ENCODE data around the gene IKZF1.

IKZF1 gene

DNA sequence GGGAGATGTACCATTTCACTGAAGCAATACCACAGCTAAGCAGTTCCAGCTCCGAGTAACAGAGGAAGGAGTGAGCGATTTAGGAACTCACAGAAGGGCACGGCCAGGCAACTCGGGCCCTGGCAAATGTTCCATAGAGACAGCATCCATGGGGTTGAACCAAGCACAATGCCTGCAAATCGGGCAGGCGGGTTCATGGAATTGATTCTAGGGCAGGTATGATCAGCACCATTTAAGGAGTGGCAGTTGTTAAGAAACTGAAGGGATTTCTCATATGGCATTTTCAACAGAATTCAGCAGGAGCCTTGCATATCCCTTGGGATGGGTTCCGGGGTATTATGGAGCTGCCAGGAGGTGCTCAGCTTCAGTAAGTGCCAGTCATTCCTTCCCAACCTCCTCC is 66.4 kb downstream of the IKZF1 start:
- TF ChIP-seq, protein P1, sequence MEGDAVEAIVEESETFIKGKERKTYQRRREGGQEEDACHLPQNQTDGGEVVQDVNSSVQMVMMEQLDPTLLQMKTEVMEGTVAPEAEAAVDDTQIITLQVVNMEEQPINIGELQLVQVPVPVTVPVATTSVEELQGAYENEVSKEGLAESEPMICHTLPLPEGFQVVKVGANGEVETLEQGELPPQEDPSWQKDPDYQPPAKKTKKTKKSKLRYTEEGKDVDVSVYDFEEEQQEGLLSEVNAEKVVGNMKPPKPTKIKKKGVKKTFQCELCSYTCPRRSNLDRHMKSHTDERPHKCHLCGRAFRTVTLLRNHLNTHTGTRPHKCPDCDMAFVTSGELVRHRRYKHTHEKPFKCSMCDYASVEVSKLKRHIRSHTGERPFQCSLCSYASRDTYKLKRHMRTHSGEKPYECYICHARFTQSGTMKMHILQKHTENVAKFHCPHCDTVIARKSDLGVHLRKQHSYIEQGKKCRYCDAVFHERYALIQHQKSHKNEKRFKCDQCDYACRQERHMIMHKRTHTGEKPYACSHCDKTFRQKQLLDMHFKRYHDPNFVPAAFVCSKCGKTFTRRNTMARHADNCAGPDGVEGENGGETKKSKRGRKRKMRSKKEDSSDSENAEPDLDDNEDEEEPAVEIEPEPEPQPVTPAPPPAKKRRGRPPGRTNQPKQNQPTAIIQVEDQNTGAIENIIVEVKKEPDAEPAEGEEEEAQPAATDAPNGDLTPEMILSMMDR (IDR thresholded peaks at IDR 0.05): no peak
- no peaks in the 10 kb centered on the region for H3K27me3 ChIP-seq
- no peak overlapping the region for H3K4me3 ChIP-seq
- H3K9me3 ChIP-seq: no peaks in the 10 kb centered on the region
- H3K27ac ChIP-seq: no peak overlapping the region
- DNase-seq: no peak
- intact Hi-C loops (cut with DNase I; ENCODE audit: low total_unique reads): no loop called here
- no peaks in the 10 kb centered on the region for H3K36me3 ChIP-seq
- no peaks in the 10 kb centered on the region for H3K4me1 ChIP-seq

DNA sequence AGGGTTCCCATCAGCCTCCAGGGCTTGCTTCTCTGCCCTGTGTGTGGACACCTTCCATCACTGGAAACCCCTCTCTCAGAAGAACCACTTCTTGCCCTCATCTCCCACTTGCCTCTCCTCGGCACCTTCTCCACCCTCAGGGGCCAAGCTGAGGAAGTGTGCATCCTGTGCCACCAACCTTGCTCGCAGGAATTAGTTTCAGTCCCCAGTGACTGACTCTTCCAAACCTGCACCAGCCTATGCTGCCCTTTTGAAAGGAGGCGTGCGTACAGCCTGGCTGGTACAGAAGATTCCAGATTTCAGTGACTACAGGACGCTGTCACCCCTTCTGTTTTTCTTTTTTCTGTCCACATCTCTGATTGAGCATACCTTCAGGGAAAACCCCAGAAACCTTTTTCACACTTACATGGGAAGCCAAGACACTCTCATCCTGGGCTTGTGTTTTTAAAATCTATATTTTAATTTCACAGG is 67.1 kb downstream of the IKZF1 start:
- no peaks in the 10 kb centered on the region for H3K9me3 ChIP-seq
- no peak overlapping the region for H3K4me3 ChIP-seq
- H3K27ac ChIP-seq: no peak overlapping the region
- H3K4me1 ChIP-seq: no peaks in the 10 kb centered on the region
- TF ChIP-seq, protein P1 (IDR thresholded peaks at IDR 0.05): no peak
- no peak for DNase-seq
- H3K36me3 ChIP-seq: no peaks in the 10 kb centered on the region
- intact Hi-C loops (cut with DNase I; ENCODE audit: low total_unique reads): no loop called here
- no peaks in the 10 kb centered on the region for H3K27me3 ChIP-seq

DNA sequence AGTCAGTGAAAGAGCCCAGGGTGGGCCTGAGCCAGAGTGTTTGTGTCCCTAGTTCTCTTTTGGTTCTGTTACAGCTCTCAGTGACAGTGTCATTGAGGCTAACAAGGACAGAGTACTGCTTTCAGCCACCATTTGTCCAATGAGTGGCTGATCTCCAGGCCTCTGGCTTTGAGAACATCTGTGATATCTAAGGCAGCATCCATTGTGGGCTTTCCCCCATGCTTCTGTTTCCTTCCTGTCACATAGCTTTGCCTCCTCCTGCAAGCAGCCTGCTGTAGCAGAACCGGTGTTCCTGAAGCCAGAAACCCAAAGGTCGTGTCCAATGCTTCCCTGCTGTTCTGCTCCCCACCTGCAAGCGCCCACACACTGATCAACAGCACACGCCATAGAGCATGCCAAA is 68.4 kb downstream of the IKZF1 start:
- H3K9me3 ChIP-seq: no peaks in the 10 kb centered on the region
- H3K27ac ChIP-seq: no peak overlapping the region
- H3K36me3 ChIP-seq: no peaks in the 10 kb centered on the region
- DNase-seq: no peak
- H3K4me1 ChIP-seq: no peaks in the 10 kb centered on the region
- no peaks in the 10 kb centered on the region for H3K27me3 ChIP-seq
- intact Hi-C loops (cut with DNase I; ENCODE audit: low total_unique reads): no loop called here
- H3K4me3 ChIP-seq: no peak overlapping the region
- TF ChIP-seq, protein P1 (IDR thresholded peaks at IDR 0.05): no peak

DNA sequence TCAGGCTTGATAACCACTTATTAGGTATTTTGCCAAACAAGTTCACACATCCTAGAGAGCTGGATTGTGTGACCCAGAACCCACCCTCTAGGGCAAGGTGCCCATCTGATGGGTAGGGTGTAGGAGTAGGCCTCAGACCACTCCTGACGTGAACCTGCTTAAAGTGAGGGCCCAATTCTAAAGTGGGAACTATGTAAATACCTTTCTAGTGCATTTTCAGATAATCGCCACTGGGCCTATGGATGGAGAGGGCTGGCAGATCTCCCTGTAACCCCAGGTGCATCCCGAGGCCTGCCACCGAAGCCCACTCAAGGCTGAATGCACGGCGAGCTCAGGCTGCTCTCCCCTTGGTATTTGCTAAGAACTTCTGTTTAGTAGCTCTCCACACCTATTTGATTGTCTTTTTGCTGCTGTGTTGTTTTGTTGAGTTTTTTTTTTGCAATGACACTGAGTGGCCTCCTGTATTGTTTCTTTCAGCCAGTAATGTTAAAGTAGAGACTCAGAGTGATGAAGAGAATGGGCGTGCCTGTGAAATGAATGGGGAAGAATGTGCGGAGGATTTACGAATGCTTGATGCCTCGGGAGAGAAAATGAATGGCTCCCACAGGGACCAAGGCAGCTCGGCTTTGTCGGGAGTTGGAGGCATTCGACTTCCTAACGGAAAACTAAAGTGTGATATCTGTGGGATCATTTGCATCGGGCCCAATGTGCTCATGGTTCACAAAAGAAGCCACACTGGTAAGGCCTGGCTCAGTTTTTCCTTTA is 71.7 kb downstream of the IKZF1 start:
- TF ChIP-seq, protein P1 (IDR thresholded peaks at IDR 0.05): no peak
- no peaks in the 10 kb centered on the region for H3K36me3 ChIP-seq

DNA sequence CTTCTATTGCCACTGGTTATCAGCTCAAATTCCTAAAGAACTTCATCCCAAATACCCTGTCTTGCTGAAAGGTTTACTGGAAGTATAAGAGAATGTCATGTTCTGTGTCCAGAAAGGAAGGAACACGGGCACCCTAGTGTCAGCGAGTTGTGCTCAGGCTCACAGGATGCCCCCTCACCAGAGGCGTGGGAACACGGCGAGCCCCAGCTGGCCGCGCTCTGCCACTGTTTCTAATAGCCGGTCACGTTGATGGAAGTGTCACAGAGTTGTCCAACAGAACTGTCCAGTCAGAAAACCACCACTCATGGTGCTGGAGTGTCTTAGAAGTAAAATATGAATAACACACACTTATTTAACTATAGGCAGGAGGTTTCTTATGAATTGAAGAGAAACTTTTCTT is 72.8 kb downstream of the IKZF1 start:
- Histone ChIP-seq H3K27me3 (no peaks in the 10 kb centered on the region), H3K27ac (no peak overlapping the region), H3K9me3 (no peaks in the 10 kb centered on the region), H3K4me3 (no peak overlapping the region), H3K36me3 (no peaks in the 10 kb centered on the region), H3K4me1 (no peaks in the 10 kb centered on the region)
- TF ChIP-seq, protein P1 (IDR thresholded peaks at IDR 0.05): no peak
- DNase-seq: no peak
- intact Hi-C loops (cut with DNase I; ENCODE audit: low total_unique reads): no loop called here

More for the DNA sequence above, 71.7 kb downstream of the IKZF1 start:
- no peak overlapping the region for H3K27ac ChIP-seq
- DNase-seq: no peak
- no peak overlapping the region for H3K4me3 ChIP-seq
- H3K27me3 ChIP-seq: no peaks in the 10 kb centered on the region
- H3K9me3 ChIP-seq: no peaks in the 10 kb centered on the region
- H3K4me1 ChIP-seq: no peaks in the 10 kb centered on the region
- intact Hi-C loops (cut with DNase I; ENCODE audit: low total_unique reads): no loop called here
